Measurements from ENCODE around the gene ATF5.

Gene ATF5

GRCh38 chr19:49891393-49891792 lies 37.6 kb upstream of the ATF5 start:
- TF ChIP-seq CTCF (IDR thresholded peaks at IDR 0.05; ENCODE audit: insufficient read depth, low read length, poor library complexity, severe bottlenecking) (no peak), EZH2phosphoT487 (conservative IDR thresholded peaks at IDR 0.05; ENCODE audit: low read length) (no peak)
- Histone ChIP-seq H3K9me2 (replicated peaks; ENCODE audit: insufficient read depth, low read length) (no peaks in the 10 kb centered on the region), H3K4me2 (ENCODE audit: low read depth, low read length, poor library complexity, severe bottlenecking) (no peak overlapping the region), H3K79me2 (ENCODE audit: insufficient read depth, low read length) (no peaks in the 10 kb centered on the region), H4K20me1 (ENCODE audit: low read depth, low read length) (no peaks in the 10 kb centered on the region), H3K27me3 (ENCODE audit: low read length) (no peaks in the 10 kb centered on the region), H3K27ac (ENCODE audit: low read depth, low read length) (no peak overlapping the region), H3K9ac (ENCODE audit: low read length) (no peak overlapping the region), H3K4me3 (ENCODE audit: insufficient read depth, low read length, poor library complexity, severe bottlenecking) (no peak overlapping the region), H3K36me3 (ENCODE audit: low read length) (no peaks in the 10 kb centered on the region), H3K9me3 (ENCODE audit: insufficient read depth, low read length) (no peaks in the 10 kb centered on the region), H2AFZ (ENCODE audit: low read depth, low read length, severe bottlenecking) (no peak overlapping the region), H3F3A (ENCODE audit: insufficient read depth) (peaks cover 6% of the 10 kb centered on the region; the same call in 1 of the 2 replicates)

GRCh38 chr19:49892716-49893115 lies 36.3 kb upstream of the ATF5 start:
- no peak overlapping the region for H3K27ac ChIP-seq (ENCODE audit: low read depth, low read length)

GRCh38 chr19:49894011-49894664 lies 34.9 kb upstream of the ATF5 start:
- Histone ChIP-seq H3K9ac (ENCODE audit: low read length) (no peak overlapping the region), H3K27ac (ENCODE audit: low read depth, low read length) (no peak overlapping the region), H3K79me2 (ENCODE audit: insufficient read depth, low read length) (no peaks in the 10 kb centered on the region), H3K9me3 (ENCODE audit: insufficient read depth, low read length) (no peaks in the 10 kb centered on the region), H3K4me3 (ENCODE audit: insufficient read depth, low read length, poor library complexity, severe bottlenecking) (no peak overlapping the region), H3K9me2 (replicated peaks; ENCODE audit: insufficient read depth, low read length) (no peaks in the 10 kb centered on the region), H3F3A (ENCODE audit: insufficient read depth) (0 out of 2 replicates have a peak, but pooled peaks cover 6% of the 10 kb centered on the region), H3K4me2 (ENCODE audit: low read depth, low read length, poor library complexity, severe bottlenecking) (no peak overlapping the region), H3K36me3 (ENCODE audit: low read length) (no peaks in the 10 kb centered on the region), H4K20me1 (ENCODE audit: low read depth, low read length) (no peaks in the 10 kb centered on the region), H2AFZ (ENCODE audit: low read depth, low read length, severe bottlenecking) (no peak overlapping the region), H3K27me3 (ENCODE audit: low read length) (no peaks in the 10 kb centered on the region)
- TF ChIP-seq EZH2phosphoT487 (conservative IDR thresholded peaks at IDR 0.05; ENCODE audit: low read length) (no peak), CTCF (IDR thresholded peaks at IDR 0.05; ENCODE audit: insufficient read depth, low read length, poor library complexity, severe bottlenecking) (no peak)

More at GRCh38 chr19:49892716-49893115, 36.3 kb upstream of the ATF5 start:
- Histone ChIP-seq H3K27me3 (ENCODE audit: low read length) (no peaks in the 10 kb centered on the region), H3K9me2 (replicated peaks; ENCODE audit: insufficient read depth, low read length) (no peaks in the 10 kb centered on the region), H3K79me2 (ENCODE audit: insufficient read depth, low read length) (no peaks in the 10 kb centered on the region), H3K4me3 (ENCODE audit: insufficient read depth, low read length, poor library complexity, severe bottlenecking) (no peak overlapping the region), H3K9me3 (ENCODE audit: insufficient read depth, low read length) (no peaks in the 10 kb centered on the region), H2AFZ (ENCODE audit: low read depth, low read length, severe bottlenecking) (no peak overlapping the region), H4K20me1 (ENCODE audit: low read depth, low read length) (no peaks in the 10 kb centered on the region), H3K9ac (ENCODE audit: low read length) (no peak overlapping the region), H3F3A (ENCODE audit: insufficient read depth) (0 out of 2 replicates have a peak, but pooled peaks cover 6% of the 10 kb centered on the region), H3K4me2 (ENCODE audit: low read depth, low read length, poor library complexity, severe bottlenecking) (no peak overlapping the region), H3K36me3 (ENCODE audit: low read length) (no peaks in the 10 kb centered on the region)
- TF ChIP-seq CTCF (IDR thresholded peaks at IDR 0.05; ENCODE audit: insufficient read depth, low read length, poor library complexity, severe bottlenecking) (no peak), EZH2phosphoT487 (conservative IDR thresholded peaks at IDR 0.05; ENCODE audit: low read length) (no peak)

All from SU-DHL-6 (cell line).